Fibroblast of gingiva (primary cell): ENCODE measurements around the gene TOP2A.
"Not testable (repeated sequence)": the region's sequence is repeated elsewhere in the genome, so short reads cannot be mapped to it uniquely, and the experiment has no call there.

ENCODE experiments used
- DNase-seq: peaks from one replicate; pipeline ENCODE4 v3.0.0-alpha.2; 2011; ENCODE audit warnings: low read depth

The TOP2A gene

DNA sequence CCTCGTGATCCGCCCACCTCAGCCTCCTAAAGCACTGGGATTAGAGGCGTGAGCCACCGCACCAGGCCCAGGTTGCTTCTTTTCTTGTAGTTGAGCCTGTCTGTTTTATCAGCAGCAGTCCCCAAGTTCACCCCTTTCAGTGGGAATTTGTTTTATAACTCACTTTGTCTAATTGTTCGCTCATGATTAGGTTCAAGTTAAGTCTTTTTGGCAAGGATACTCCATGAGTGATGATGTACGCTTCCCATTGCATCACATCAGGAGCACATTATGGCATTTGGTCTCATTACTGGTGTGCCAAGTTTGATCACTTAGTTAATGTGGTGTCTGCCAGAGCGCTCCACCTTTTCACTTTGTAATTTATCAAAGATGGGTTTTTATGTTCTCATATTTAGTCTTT lies 38.7 kb downstream of the TOP2A start:
- no peak for DNase-seq

DNA sequence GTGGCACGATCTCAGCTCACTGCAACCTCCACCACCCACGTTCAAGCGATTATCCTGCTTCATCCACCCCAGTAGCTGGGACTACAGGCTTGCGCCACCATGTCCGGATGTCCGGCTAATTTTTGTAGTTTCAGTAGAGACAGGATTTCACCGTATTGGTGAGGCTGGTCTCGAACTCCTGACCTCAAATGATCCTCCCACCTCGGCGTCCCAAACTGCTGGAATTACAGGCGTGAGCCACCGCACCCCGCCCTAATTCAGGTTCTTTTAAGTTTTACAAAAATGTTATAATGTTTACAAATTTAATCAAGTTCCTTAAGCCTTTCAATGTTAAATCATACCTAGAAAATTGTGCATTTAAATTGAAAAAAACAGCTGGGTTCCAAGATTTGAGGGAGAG lies 39.9 kb downstream of the TOP2A start:
- no peak for DNase-seq

- DNase-seq, result not testable (repeated sequence)
Measured at GRCh38 chr17:40376541-40376940, 41.2 kb downstream of the TOP2A start.

- not testable (repeated sequence) for DNase-seq
Measured at GRCh38 chr17:40375786-40376185, 41.9 kb downstream of the TOP2A start.

DNA sequence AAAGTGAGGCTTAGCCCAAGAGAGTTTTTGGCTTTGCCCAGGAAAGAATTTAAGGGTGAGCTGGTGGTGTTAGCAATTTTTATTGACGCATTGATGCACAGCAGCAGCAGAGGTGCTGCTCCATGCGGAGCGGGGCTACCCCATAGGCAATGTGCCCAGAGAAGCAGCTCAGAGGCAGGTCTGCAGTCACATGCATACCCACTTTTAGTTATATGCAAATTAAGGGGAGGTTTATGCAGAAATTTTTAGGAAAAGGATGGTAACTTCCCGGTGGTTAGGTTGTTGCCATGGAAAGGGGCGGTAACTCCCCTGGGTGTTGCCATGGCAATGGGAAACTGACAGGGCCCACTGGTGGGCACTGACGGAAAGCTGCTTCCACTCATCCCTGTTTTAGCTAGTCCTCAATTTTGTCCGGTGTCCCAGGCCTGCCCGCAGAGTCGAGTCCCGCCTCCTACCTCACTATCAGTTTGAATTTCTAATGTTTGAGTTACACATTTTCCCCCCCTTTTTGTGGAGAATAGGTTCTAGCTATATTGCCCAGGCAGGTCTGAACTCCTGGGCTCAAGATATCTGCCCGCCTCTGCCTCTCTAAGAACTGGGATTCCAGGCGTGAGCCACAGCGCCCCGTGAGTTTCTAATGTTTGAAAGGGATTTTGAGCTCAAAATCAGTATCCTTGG lies 42.7 kb downstream of the TOP2A start:
- no peak for DNase-seq

DNA sequence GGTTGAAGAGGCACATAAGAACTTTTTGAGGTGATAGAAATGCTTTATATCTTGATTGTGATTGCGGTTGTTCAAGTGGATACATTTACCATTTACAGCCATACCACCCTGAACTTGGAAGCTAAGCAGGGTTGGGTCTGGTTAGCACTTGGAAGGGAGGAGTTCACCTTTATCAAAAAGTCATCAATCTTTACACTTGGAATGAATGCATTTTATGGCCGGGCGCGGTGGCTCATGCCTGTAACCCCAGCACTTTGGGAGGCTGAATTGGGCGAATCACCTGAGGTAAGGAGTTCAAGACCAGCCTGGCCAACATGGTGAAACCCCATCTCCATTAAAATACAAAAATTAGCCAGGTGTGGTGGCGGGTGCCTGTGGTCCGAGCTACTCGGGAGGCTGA lies 43.7 kb downstream of the TOP2A start:
- DNase-seq, result no peak

- DNase-seq, result peak; percentile 81
Measured at GRCh38 chr17:40373324-40373723, 44.4 kb downstream of the TOP2A start.

DNA sequence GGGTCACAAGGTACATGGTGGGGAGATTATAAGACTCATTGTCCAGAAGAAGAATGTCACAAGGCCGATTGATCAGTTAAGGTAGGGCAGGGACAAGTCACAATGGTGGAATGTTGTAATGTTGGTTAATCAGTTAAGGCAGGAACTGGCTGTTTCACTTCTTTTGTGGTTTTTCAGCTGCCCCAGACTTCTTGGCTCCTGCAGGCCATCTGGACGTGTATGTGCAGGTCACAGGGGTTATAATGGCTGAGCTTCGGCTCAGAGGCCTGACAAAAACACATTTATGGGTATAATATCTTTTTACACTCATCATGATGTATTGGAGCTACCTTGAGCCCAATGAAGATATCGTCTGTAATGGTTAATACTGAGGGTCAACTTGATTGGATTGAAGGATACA lies 45.1 kb downstream of the TOP2A start:
- not testable (repeated sequence) for DNase-seq

- DNase-seq, result no peak
Measured at GRCh38 chr17:40372031-40372430, 45.7 kb downstream of the TOP2A start.

GRCh38 chr17:40371261-40371929 lies 46.3 kb downstream of the TOP2A start:
- no peak for DNase-seq

- DNase-seq, result no peak
Measured at GRCh38 chr17:40369923-40370322, 47.8 kb downstream of the TOP2A start.

DNA sequence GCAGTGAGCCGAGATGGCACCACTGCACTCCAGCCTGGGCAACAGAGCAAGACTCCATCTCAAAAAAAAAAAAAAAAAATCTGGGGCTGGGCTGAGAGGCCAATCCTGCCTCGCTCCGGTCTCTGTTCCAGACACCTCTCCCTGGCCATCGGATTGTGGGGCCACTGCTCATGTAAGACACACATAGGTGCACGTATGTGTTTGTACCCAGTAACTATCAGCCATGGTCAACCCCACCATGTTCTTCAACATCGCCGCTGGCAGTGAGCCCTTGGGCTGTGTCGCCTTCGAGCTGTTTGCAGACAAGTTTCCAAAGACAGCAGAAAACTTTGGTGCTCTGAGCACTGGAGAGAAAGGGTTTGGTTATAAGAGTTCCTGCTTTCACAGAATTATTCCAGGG lies 50.0 kb downstream of the TOP2A start:
- DNase-seq, result not testable (repeated sequence)

- no peak for DNase-seq
Measured at GRCh38 chr17:40366861-40367518, 50.7 kb downstream of the TOP2A start.

GRCh38 chr17:40366076-40366860 lies 51.4 kb downstream of the TOP2A start:
- no peak for DNase-seq

GRCh38 chr17:40364906-40365305 lies 52.8 kb downstream of the TOP2A start:
- DNase-seq, result no peak

DNA sequence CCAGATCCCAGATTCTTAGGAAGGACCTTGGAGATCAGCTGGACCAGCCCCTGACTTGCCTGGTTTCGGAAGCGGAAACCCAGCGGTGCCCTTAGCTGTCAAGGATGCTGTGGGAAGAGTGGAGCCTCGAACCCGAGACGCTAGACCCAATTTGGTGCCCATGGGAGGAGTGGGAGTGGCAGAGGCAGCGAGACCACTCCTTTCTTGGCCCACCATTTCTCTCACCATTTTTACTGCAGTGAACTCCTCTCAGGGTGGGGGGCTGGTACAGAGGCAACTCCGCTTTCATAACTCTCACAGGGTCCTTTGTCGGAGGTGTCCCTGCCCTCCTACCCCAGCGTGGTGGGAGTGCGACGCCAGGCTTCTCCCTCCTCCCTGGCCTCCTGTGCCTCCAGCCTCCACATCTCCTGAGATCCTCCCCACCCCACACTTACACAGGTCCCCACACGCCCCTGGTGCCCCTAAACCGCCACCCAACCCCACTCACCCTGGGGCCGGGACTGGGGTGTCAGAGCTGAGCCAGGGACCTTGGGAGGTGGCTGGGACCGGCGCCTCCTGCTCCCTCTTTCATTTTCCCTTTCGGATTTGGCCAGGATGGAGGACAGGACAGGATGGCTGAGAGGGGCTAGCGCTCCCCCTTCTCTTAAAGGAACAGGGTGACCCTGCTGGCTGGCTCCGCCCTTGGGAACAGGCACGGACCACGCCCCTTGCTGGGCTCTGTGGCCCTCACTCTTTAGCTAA lies 53.4 kb downstream of the TOP2A start, which contains the start of gene GJD3:
TSS of gene GJD3 (minus strand) at position 617 of the 741 bp plus-strand sequence. CDS start 922 bp downstream, outside the sequence.
- DNase-seq, result peak; percentile 39

GRCh38 chr17:40363111-40363827 lies 54.4 kb downstream of the TOP2A start:
- DNase-seq, result peak; percentile 43

DNA sequence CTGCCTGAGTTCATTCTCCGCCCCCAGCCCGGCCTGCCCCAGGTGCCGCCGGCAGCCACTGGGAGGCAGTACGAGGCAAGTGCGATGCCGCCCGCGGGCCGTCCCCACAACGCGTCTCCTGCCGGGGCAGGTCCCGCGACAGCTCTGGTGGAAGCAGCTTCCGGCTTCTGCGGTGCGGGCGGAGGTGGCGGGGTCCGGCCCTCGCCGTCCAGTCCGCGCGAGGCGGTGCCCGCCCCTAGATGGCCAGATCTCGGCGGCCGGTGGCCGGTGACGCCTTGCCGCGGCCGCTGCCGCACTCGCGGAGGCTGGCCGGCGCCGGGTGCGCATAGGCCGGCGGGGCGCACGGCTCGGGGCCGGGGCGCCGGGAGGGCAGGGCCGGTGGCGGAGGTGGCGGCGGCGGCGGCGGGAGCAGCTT lies 55.0 kb downstream of the TOP2A start:
- peak; percentile 72 for DNase-seq

DNA sequence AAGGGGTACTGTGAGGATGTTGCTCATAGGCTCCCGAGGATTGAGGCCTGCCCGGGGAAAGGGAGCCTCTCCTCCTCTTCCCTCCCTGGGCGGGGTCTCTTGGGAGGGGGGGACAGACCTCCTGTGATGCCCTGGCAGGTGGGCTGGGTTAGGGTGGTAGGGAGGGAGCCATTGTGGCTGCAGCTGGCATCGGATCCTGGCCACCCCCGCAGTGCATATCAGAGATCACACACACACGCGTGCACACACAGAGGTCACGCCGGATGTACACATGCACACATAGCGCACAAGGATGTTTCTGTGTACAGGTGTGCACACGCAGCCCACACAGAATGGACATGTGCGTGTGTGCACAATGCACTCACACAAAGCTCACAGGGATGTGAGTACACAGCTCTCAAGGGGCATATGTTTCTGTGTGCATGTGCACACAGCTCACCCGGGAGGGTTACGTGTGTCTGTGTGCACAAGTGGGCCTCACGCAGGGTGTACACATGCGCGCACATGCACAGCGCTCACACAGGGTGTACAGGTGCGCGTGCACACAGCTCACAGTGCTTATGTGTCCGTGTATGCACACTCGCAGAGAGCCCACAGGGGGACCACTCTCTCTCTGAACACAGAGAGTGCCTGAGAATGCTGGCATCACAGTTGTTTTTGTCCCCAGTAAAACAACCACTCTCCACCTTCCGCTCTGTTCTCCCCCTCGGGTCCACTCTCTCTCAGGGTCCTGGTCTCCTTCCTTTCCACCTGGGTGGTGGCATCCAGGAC lies 55.6 kb downstream of the TOP2A start:
- no peak for DNase-seq
